Occipital lobe (tissue), 2 donors: ENCODE results near the gene TM4SF18. TPM values are rescaled to one million over a fixed set of nuclear protein-coding genes. Genes with fewer than 3 reads are reported as not detected.

Experiments used
- DNase-seq: peaks from one replicate; lab custom pipeline; 2025; lab: John Stamatoyannopoulos, UW
- total RNA-seq: library from RNA; depleted of rRNA; stranded (reverse); fragments of >200 nt; gene quantifications from one replicate; pipeline ENCODE4 v1.2.3, GENCODE V29; 2014

The TM4SF18 gene
- total RNA-seq, 1 donor from 2014 or later, result 5.6 TPM

DNA sequence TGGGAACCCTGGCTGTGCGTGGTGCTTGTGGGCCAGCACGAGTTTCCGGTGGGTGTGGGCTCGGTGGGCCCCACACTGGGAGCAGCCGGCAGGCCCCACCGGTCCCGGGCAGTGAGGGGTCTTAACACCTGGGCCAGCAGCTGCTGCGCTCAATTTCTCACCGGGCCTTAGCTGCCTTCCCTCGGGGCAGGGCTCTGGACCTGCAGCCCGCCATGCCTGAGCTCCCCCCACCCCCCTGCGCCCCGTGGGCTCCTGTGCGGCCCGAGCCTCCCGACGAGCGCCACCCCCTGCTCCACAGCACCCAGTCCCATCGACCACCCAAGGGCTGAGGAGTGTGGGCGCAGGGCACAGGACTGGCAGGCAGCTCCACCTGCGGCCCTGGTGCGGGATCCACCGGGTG, 49.4 kb downstream of the TM4SF18 start:
- no peak for DNase-seq

DNA sequence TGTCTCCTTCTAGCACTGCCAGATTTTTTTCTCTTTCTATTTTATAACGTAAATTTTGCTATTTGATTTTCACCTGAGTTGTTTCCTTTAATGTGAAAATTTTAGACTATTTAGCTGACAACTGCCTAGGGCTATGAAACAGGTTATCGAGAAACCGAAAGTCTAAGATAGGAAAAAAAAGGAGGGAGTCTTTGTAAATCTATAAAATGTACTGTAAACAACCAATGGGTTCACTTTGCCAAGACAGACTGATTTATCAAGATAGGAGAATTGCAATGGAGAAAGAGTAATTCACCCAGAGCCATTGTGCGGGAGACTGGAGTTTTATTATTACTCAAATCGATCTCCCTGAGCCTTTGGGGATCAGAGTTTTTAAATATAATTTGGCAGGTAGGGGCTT, 50.0 kb downstream of the TM4SF18 start:
- DNase-seq, result no peak

DNA sequence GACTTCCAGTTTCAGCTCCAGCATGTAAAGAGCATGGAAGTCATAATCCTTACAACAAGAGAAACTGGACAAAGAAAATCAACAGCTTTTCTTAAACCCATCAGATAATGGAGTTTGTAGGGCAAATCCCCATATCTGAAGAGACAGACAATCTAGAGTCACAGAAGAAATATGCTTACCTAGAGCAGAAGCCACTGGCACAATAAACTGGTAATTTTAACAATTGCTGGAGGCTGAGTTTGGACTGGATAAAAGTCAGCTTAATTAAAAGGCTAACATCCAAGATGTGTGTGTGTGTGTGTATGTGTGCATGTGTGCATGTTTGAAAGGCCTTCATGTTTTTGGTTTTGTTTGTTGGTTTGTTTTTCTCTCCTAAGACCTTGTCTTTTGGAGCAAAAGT, 50.6 kb downstream of the TM4SF18 start:
- DNase-seq, result no peak

DNA sequence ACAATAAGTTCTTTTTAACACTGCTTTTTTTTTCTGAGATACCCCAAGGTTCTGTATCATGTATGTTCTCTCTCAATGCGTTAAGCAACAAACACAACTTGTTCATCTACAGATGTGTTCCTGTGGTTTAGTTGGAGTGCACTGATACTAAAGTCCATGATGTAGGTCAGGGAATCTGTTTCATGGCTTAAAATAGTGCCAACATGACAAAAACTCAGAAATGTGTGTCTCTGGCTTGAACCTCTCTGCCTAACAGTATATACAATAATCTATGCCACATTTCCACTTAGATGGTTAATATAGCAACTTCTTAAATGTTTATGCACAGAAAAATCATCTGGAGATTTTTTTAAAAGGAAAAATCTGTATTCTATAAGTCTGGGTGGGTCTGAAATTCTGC, 51.1 kb downstream of the TM4SF18 start:
- no peak for DNase-seq

DNA sequence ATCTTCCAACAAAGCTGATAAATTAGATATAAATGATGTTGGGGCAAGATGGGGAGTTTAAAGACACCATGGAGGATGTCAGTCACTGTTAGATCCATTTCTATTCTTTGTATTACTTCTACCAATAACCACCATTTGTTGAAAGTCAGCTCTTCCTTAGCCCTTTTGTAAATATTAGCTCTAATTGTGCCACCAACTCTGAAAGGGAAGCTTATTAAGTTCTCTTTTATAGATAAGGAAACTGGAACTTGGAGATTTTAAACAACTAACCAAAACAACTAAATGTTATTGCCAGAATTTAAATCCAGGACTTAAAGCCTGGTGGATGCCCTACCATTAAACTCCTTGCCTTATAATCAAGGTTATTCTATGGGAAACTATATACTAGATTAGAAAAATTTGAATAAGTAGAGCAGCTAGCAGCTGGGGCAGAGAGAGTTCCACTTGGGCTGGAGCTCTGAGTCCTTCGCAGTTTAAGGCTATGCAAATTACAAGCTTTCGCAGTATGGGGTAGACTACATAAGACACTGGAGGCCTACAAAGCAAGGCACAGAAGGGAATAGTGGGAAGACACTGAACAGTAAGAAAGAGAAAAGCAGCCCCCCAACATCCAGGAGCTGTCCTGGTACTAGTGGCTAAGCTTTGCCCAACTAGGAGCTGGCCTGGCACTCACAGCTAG, 52.6 kb downstream of the TM4SF18 start:
- no peak for DNase-seq

DNA sequence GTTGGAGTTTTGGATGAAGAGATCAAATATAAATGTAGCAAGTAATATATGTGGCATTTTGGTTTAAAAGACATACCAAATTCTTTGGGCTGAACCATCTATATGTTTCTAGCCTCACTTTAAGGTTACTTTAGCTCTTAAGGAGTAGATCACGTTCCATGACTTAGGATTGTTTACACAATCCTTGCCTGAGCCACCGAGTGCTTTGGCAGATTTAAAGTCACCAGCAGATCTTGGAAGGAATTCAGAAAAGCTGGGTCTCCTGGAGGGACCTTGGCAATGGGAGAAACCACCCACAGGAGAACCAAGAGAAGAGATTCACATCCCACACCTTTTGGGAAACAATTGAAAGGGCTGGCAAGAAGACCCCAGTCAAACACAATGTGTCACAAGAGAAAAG, 54.5 kb downstream of the TM4SF18 start:
- no peak for DNase-seq

DNA sequence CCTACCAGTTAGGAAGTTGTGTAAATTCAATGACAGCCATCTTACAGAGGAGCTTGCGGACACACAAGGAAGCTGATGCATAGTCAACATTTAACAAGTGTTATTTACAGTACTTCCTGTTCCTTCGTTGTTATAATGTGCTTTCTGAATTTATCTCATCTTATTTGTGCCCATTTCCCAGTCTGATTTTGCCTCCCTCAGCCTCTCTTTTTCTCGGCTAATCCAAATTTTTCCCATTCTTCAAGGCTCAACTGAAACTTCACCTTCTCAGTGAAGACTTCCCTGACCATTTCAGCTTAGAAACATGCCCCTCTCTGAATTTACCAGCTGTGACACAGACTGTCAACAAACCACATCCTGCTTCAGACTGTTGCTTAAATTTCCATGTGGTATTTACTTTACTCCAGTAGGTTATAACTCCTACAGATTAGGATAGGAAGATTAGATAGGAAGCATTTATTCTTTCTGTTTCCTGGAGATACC, 56.1 kb downstream of the TM4SF18 start:
- no peak for DNase-seq

DNA sequence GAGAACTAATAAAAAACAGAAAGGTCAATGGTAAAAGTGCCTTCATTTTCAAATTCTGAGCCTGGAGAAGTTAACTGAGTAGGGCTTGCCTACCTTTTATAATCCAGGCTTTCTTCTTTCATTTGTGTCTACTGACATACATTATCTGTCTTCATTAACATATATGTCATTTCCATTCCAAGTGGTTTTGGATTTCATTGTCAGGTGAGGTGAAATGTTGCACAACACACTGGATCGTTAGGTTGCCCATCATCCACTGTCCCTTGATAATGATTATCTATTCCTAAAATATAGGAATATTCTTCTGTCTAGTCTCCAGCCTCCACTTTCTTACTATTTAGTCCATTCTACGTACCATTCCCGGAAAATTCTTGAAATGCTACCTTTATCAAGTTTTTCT, 56.8 kb downstream of the TM4SF18 start:
- DNase-seq, result no peak

DNA sequence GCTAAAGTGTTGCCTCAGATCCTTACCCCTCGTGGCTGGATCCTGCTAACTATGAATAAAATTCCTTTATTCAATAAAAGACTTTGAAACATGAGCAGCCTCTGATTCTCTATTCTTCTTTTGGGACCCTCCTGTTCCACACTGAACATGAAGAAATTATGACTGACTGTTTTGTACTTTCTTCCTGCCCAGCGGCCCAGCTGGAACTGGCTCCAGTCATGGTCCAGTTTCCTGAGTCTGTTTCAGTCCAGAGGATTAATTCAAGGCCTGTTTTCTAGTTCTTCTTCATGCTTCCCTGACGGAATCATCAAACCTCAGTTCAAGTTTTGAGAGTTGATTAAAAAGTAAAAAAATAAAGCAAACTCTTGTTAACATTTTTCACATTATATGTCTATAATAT, 59.2 kb downstream of the TM4SF18 start:
- no peak for DNase-seq

DNA sequence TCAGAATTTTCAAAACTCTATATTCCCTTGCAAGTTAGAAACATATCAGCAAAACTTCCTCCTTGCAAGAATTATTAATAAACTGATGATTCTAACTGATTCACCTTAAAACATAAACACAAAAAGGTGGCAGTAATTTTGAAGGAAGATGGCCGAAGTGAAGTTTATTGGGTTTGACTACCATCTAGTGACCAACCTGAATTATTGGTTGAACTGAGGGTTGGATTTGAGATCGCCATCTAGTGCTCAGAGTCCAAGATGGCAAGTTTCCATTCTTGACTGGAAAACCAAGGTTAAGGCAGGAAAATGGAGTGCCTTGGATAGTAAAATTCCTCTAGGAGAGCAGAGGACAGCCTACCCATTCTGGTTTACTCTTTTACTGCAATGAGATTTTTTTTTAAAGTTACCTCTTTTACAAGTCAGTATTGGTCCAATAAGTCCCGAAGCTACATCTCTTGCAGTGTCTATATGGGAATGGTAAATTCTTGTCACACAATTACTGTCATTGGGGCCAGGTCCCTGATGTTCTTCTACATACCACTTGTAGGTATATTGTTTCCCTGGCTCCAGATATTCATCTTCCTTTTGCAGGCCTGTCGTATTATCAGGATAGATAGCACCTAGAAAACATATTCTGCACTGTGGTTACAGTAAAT, 60.2 kb downstream of the TM4SF18 start:
- peak; percentile 19 for DNase-seq

DNA sequence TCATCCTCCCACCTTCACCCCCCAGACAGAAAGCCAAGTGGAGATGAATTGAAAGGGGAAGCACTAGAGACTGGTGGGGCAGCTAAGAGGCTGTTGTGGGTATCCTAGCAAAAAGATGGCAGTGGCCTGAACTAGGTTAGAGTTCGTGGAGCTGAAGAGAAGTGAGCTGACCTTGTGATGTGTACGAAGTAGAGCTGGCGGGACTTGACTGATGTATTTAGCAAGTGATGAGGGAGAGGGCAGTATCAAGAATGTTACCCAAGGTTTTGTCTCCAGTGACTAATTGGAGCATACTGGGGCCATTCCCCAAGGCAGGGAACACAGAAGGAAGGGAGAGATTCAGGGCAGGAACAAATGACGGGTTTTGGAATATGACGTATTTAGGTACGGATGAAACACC, 61.8 kb downstream of the TM4SF18 start:
- no peak for DNase-seq

DNA sequence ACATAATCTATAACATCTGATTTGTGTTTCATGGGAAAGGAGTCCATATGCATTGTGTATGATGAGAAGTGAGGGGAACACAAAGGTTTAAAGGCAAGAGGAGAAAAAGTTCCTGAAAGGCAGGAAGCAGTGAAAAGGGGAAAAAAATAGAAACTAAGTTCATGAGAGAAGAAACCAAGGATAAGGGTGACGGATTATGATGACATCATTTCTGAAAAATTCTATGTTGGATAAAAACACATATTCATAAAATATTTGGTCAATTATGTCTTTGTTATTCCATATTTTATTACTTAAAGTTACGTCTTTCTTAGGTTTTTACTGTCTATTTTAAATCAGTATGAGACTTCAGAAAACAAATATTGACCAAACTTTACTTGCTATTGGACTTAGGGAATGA, 63.3 kb downstream of the TM4SF18 start:
- no peak for DNase-seq

DNA sequence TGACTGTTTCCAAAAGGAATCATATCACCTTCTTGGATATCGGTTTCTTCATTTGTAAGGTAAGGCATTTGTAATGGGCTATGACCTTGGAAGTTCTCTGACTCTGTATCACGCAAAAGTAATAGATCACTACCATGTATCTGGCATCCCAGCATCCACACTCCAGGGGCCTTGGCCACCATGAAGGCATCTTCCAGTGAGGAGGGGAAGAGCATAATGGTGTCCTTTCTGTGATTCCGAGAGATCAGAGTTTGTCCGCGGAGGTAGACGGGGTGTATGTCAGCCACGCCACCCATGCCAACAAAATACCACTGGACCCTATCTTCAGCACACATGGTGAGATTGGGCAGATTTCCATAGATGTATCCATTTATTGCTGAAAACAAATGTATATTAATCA, 63.7 kb downstream of the TM4SF18 start:
- no peak for DNase-seq

Other genes with a start within 250 kb of the TM4SF18 start
- 115 TPM for gene HLTF, start 247.1 kb downstream of the TM4SF18 start, total RNA-seq
- gene HPS3, start 204.0 kb downstream of the TM4SF18 start, total RNA-seq, result 29.0 TPM
- 1.7 TPM for gene CP, start 111.8 kb downstream of the TM4SF18 start, total RNA-seq
- gene TM4SF1, start 44.0 kb upstream of the TM4SF18 start, total RNA-seq, result 18.2 TPM
- not detected for gene TM4SF4, start 141.1 kb upstream of the TM4SF18 start, total RNA-seq